ENCODE data around the gene CT45A9.
"Not testable (repeated sequence)": the region's sequence is repeated elsewhere in the genome, so short reads cannot be mapped to it uniquely, and the experiment has no call there.

DNA sequence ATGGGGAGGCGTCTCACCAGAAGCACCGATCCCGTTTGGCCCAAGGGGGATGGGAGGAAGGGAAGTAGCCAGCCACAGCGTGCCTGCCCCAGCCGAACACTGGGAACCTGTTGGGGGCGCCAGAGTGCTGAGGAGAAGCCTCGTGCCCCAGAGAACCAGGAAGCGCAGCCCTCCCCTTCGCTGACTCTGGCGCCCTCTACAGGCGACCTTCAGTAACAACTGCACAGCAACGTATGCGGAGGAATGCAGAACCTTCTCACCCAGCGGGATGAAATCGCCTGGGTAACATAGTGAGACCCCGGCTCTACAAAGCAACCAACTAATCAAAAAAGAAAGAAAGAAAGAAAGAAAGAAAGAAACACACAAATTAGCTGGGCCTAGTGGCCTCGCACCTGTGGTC is at the start of gene CT45A9:
- not testable (repeated sequence) for TF ChIP-seq CTCF, POLR2A, EP300, POLR2AphosphoS5 (IDR thresholded peaks at IDR 0.05)
